Loucy (cell line): ENCODE data around the gene PDCD2.

Experiments
- H2AFZ ChIP-seq: fragments of 200-600 bp; sonication (generic); 2 replicates; pipeline ENCODE4 v1.6.0; 2016; ENCODE audit warnings: antibody characterized with exemption, mild to moderate bottlenecking, low read length, moderate library complexity
- H3F3A ChIP-seq: fragments of 200-600 bp; 2 replicates; pipeline ENCODE4 v1.6.0; 2016; ENCODE audit warnings: antibody characterized with exemption, low read depth, mild to moderate bottlenecking
- H3K27me3 ChIP-seq: fragments of 200-600 bp; sonication (generic); 2 replicates; pipeline ENCODE4 v1.6.1; 2014; ENCODE audit warnings: low read length, mild to moderate bottlenecking; ENCODE audit not compliant: insufficient read depth, poor library complexity, severe bottlenecking
- H3K36me3 ChIP-seq: fragments of 200-600 bp; sonication (generic); 2 replicates; pipeline ENCODE4 v1.6.1; 2016; ENCODE audit warnings: low read length; ENCODE audit not compliant: insufficient read depth
- H3K4me1 ChIP-seq: fragments of 200-600 bp; sonication (generic); 2 replicates; pipeline ENCODE4 v1.5.1; 2014; ENCODE audit warnings: low read length, mild to moderate bottlenecking; ENCODE audit not compliant: insufficient read depth, poor library complexity, severe bottlenecking
- H3K4me2 ChIP-seq: fragments of 200-600 bp; sonication (generic); 2 replicates; pipeline ENCODE4 v1.6.0; 2014; ENCODE audit warnings: antibody characterized with exemption, low read length, low read depth, mild to moderate bottlenecking; ENCODE audit not compliant: poor library complexity, severe bottlenecking
- H3K4me3 ChIP-seq: fragments of 200-600 bp; sonication (generic); 2 replicates; pipeline ENCODE4 v1.5.1; 2014; ENCODE audit warnings: low read length, mild to moderate bottlenecking, mixed read lengths; ENCODE audit not compliant: poor library complexity, severe bottlenecking
- H3K79me2 ChIP-seq: fragments of 200-600 bp; sonication (generic); 2 replicates; pipeline ENCODE4 v1.6.1; 2014; ENCODE audit warnings: low read length; ENCODE audit not compliant: insufficient read depth
- H3K9ac ChIP-seq: fragments of 200-600 bp; sonication (generic); 2 replicates; pipeline ENCODE4 v1.6.0; 2014; ENCODE audit warnings: mild to moderate bottlenecking, low read depth, low read length, moderate library complexity; ENCODE audit not compliant: poor library complexity, severe bottlenecking
- H3K9me2 ChIP-seq: fragments of 200-600 bp; sonication (generic); replicated peaks from 2 replicates; pipeline ENCODE4 v1.6.1; 2016; ENCODE audit warnings: low read depth, low read length, mixed read lengths
- H3K9me3 ChIP-seq: fragments of 200-600 bp; sonication (generic); 2 replicates; pipeline ENCODE4 v1.6.1; 2014; ENCODE audit warnings: mild to moderate bottlenecking, antibody characterized with exemption, low read length, low read depth; ENCODE audit not compliant: insufficient read depth
- H4K20me1 ChIP-seq: fragments of 200-600 bp; sonication (generic); 2 replicates; pipeline ENCODE4 v1.6.0; 2014; ENCODE audit warnings: antibody characterized with exemption, low read length, mild to moderate bottlenecking; ENCODE audit not compliant: insufficient read depth, poor library complexity, severe bottlenecking
- CTCF ChIP-seq: fragments of 200-600 bp; sonication (generic); conservative IDR thresholded peaks from 2 replicates; pipeline ENCODE4 v1.5.1; 2014; ENCODE audit warnings: mild to moderate bottlenecking, antibody characterized with exemption, low read length
- EZH2phosphoT487 ChIP-seq: fragments of 200-600 bp; IDR thresholded peaks from 2 replicates; pipeline ENCODE4 v1.6.1; 2018; ENCODE audit warnings: antibody characterized with exemption, mild to moderate bottlenecking, moderate library complexity, borderline replicate concordance

Gene PDCD2

GRCh38 chr6:170605574-170606259 is 21.3 kb upstream of the PDCD2 start:
- Histone ChIP-seq H3K27me3 (no peaks in the 10 kb centered on the region), H3K9me3 (no peaks in the 10 kb centered on the region; the same call in 1 of the 2 replicates), H3K9me2 (no peaks in the 10 kb centered on the region)

GRCh38 chr6:170597278-170597677 is 12.8 kb upstream of the PDCD2 start:
- Histone ChIP-seq H3K9me3 (peaks cover 12% of the 10 kb centered on the region; the same call in 1 of the 2 replicates), H3K27me3 (no peaks in the 10 kb centered on the region), H3K36me3 (no peaks in the 10 kb centered on the region), H3K9me2 (no peaks in the 10 kb centered on the region), H3K9ac (no peak overlapping the region), H3K4me1 (no peaks in the 10 kb centered on the region), H2AFZ (no peak overlapping the region), H3K4me2 (no peak overlapping the region), H4K20me1 (no peaks in the 10 kb centered on the region), H3K79me2 (no peaks in the 10 kb centered on the region), H3F3A (no peaks in the 10 kb centered on the region), H3K4me3 (no peak overlapping the region)
- no peak for TF ChIP-seq EZH2phosphoT487
- TF ChIP-seq CTCF = no peak

More at GRCh38 chr6:170605574-170606259, 21.3 kb upstream of the PDCD2 start:
- Histone ChIP-seq H3K36me3 (no peaks in the 10 kb centered on the region), H3K9ac (no peak overlapping the region), H3K4me2 (no peak overlapping the region), H3K4me3 (no peak overlapping the region), H2AFZ (no peak overlapping the region), H3F3A (no peaks in the 10 kb centered on the region), H4K20me1 (no peaks in the 10 kb centered on the region), H3K79me2 (no peaks in the 10 kb centered on the region), H3K4me1 (no peaks in the 10 kb centered on the region)
- TF ChIP-seq EZH2phosphoT487 (no peak), CTCF (no peak)

GRCh38 chr6:170596426-170596825 is 12.0 kb upstream of the PDCD2 start:
- H3K9me3 ChIP-seq = peaks cover 16% of the 10 kb centered on the region; the same call in 1 of the 2 replicates
- no peaks in the 10 kb centered on the region for H3K9me2 ChIP-seq
- TF ChIP-seq EZH2phosphoT487 = no peak
- TF ChIP-seq CTCF = no peak
- no peaks in the 10 kb centered on the region for H3K27me3 ChIP-seq
- no peaks in the 10 kb centered on the region for H3K79me2 ChIP-seq
- H3K4me2 ChIP-seq = no peak overlapping the region
- H3F3A ChIP-seq = no peaks in the 10 kb centered on the region
- H3K4me1 ChIP-seq = no peaks in the 10 kb centered on the region
- no peak overlapping the region for H3K9ac ChIP-seq
- H3K4me3 ChIP-seq = no peak overlapping the region
- no peak overlapping the region for H2AFZ ChIP-seq
- H4K20me1 ChIP-seq = no peaks in the 10 kb centered on the region
- no peaks in the 10 kb centered on the region for H3K36me3 ChIP-seq
